HCT116 (cell line): Measurements from ENCODE around the gene RNASEL. TPM values are rescaled to one million over a fixed set of nuclear protein-coding genes. Genes with fewer than 3 reads are reported as not detected.

Experiments
- ATAC-seq: fragments of 200-7000 bp; cut with Tn5 transposase; 2 replicates; pipeline ENCODE4 v1.9.1; 2020; ENCODE audit warnings: mild to moderate bottlenecking, moderate library complexity
- BruUV-seq: library from RNA; stranded (reverse); fragments of 400-500 nt; replicated peaks from 2 replicates; lab custom pipeline; 2021; lab: Mats Ljungman, UMichigan
- CTCF ChIA-PET: fragments of 300-600 bp; sonication (Branson Sonifier 250); formaldehyde crosslinking; loops from one replicate; lab custom pipeline; 2021; ENCODE audit warnings: antibody characterized with exemption; lab: Charles Lee
- POLR2A ChIA-PET: fragments of 300-600, 350-600 bp; sonication (Branson Sonifier 250); formaldehyde crosslinking; loops from one replicate; lab custom pipeline; 2021; ENCODE audit warnings: antibody characterized with exemption; lab: Charles Lee
- RAD21 ChIA-PET, 2 experiments: fragments of 300-600 bp; sonication (Branson Sonifier 250); formaldehyde crosslinking; loops; one replicate each; lab custom pipeline; 2023; ENCODE audit warnings: low total read pairs in 2 of 2; ENCODE audit not compliant: uncharacterized antibody in 2 of 2, unreplicated experiment in 2 of 2, low non-redundant PET in 1 of 2; lab: Charles Lee
- DNase-seq: peaks from one replicate; pipeline ENCODE4 v3.0.0-alpha.2; 2010; ENCODE audit warnings: low read depth, low spot score
- H2AFZ ChIP-seq: fragments of 200-600 bp; shearing (Covaris generic), sonication (generic); 2 replicates; pipeline ENCODE4 v1.6.1; 2017; ENCODE audit warnings: low read depth, mixed run types, mixed read lengths, antibody characterized with exemption, low read length; ENCODE audit not compliant: poor library complexity, severe bottlenecking
- H3K27ac ChIP-seq: 2 replicates; pipeline ENCODE4 v1.5.1; 2012; ENCODE audit warnings: low read depth, low read length
- H3K27me3 ChIP-seq: fragments of 200-600 bp; sonication (generic); 2 replicates; pipeline ENCODE4 v1.6.1; 2016; ENCODE audit warnings: mixed run types, low read length, mixed read lengths; ENCODE audit not compliant: insufficient read depth
- H3K36me3 ChIP-seq, 2 experiments: fragments of 200-500 bp in 1 of 2; fragments of 200-600 bp in 1 of 2; sonication (Bioruptor generic) in 1 of 2; sonication (generic) in 1 of 2; 2 replicates each; pipeline versions ENCODE4 v1.5.1 to v1.6.1; 2014 to 2016; ENCODE audit warnings: low read length in 2 of 2, inconsistent platforms in 1 of 2, mixed read lengths in 1 of 2, mixed run types in 1 of 2; ENCODE audit not compliant: insufficient read depth in 2 of 2, control insufficient read depth in 1 of 2
- H3K4me1 ChIP-seq, 2 experiments: fragments of 200-600 bp in 1 of 2; sonication (generic) in 1 of 2; 2 replicates each; pipeline versions ENCODE4 v1.5.1 to v1.6.1; 2012 to 2017; ENCODE audit warnings: low read length in 2 of 2, inconsistent platforms in 1 of 2, mild to moderate bottlenecking in 1 of 2, mixed read lengths in 1 of 2, mixed run types in 1 of 2, moderate library complexity in 1 of 2; ENCODE audit not compliant: insufficient read depth in 2 of 2, control insufficient read depth in 1 of 2
- H3K4me2 ChIP-seq: fragments of 200-600 bp; sonication (generic); 2 replicates; pipeline ENCODE4 v1.6.1; 2017; ENCODE audit warnings: mixed run types, low read length, mixed read lengths
- H3K4me3 ChIP-seq, 2 experiments: fragments of 200-600 bp in 1 of 2; sonication (generic) in 1 of 2; replicated peaks in 1 of 2; 2 replicates each; pipeline ENCODE4 v1.5.1; 2011 to 2016; ENCODE audit warnings: low read length in 2 of 2, control low read depth in 1 of 2, low read depth in 1 of 2, mild to moderate bottlenecking in 1 of 2, mixed read lengths in 1 of 2, mixed run types in 1 of 2
- H3K79me2 ChIP-seq: fragments of 200-600 bp; sonication (generic); 2 replicates; pipeline ENCODE4 v1.6.1; 2017; ENCODE audit warnings: mild to moderate bottlenecking, mixed run types, low read length, moderate library complexity, mixed read lengths; ENCODE audit not compliant: insufficient read depth
- H3K9ac ChIP-seq: fragments of 200-600 bp; sonication (generic); 2 replicates; pipeline ENCODE4 v1.6.1; 2016; ENCODE audit warnings: low read length, mixed read lengths
- H3K9me2 ChIP-seq: fragments of 200-600 bp; sonication (generic), shearing (Covaris generic); 2 replicates; pipeline ENCODE4 v1.6.1; 2017; ENCODE audit warnings: mixed run types, mild to moderate bottlenecking, moderate library complexity; ENCODE audit not compliant: insufficient read depth
- H3K9me3 ChIP-seq, 2 experiments: fragments of 200-500 bp in 1 of 2; fragments of 200-600 bp in 1 of 2; sonication (Bioruptor generic) in 1 of 2; sonication (generic) in 1 of 2; 2 replicates each; pipeline ENCODE4 v1.6.1; 2014 to 2017; ENCODE audit warnings: low read length in 2 of 2, mixed read lengths in 2 of 2, inconsistent platforms in 1 of 2, low read depth in 1 of 2, mild to moderate bottlenecking in 1 of 2, mixed run types in 1 of 2, moderate library complexity in 1 of 2; ENCODE audit not compliant: control insufficient read depth in 1 of 2, insufficient read depth in 1 of 2
- H4K20me1 ChIP-seq: fragments of 200-600 bp; sonication (generic), shearing (Covaris generic); 2 replicates; pipeline ENCODE4 v1.6.1; 2017; ENCODE audit warnings: mixed run types, mild to moderate bottlenecking, moderate library complexity; ENCODE audit not compliant: insufficient read depth
- ATF3 ChIP-seq: IDR thresholded peaks from 2 replicates; pipeline ENCODE4 v1.6.1; 2012
- CBX3 ChIP-seq: IDR thresholded peaks from 2 replicates; pipeline ENCODE4 v1.6.1; 2012; ENCODE audit warnings: low read depth
- REST ChIP-seq: IDR thresholded peaks from 2 replicates; pipeline ENCODE4 v1.6.1; 2012; ENCODE audit warnings: low read depth
- SIN3A ChIP-seq: IDR thresholded peaks from 2 replicates; pipeline ENCODE4 v1.6.1; 2012; ENCODE audit warnings: low read depth
- intact Hi-C: fragments of 100-400 bp; cut with micrococcal nuclease; formaldehyde crosslinking; loops from 2 replicates; pipeline ENCODE4 v1.10.0; 2022
- total RNA-seq: library from RNA; stranded (reverse); gene quantifications from one replicate; pipeline ENCODE4 v1.2.1, GENCODE V29; 2021; ENCODE audit not compliant: unreplicated experiment

RNASEL gene
- total RNA-seq, 1 experiment from 2014 or later = 2.9 TPM

GRCh38 chr1:182560392-182560984, 28.6 kb downstream of the RNASEL start:
- H3K27me3 ChIP-seq = no peaks in the 10 kb centered on the region
- no peak overlapping the region for H3K27ac ChIP-seq
- ATAC-seq = no peak
- H3K9me2 ChIP-seq = no peaks in the 10 kb centered on the region
- H3K9me3 ChIP-seq = no peaks in the 10 kb centered on the region
- H3K9ac ChIP-seq = no peak overlapping the region
- ChIA-PET RAD21 (no interaction called here), POLR2A (no interaction called here), CTCF (no interaction called here)
- H2AFZ ChIP-seq = no peak overlapping the region
- no peaks in the 10 kb centered on the region for H3K36me3 ChIP-seq
- H3K4me1 ChIP-seq = no peaks in the 10 kb centered on the region
- TF ChIP-seq SIN3A (no peak), CBX3 (no peak)
- no peak for DNase-seq
- no peak overlapping the region for H3K4me2 ChIP-seq
- no TSS peak for BruUV-seq
- no peaks in the 10 kb centered on the region for H3K79me2 ChIP-seq
- intact Hi-C loops = no loop called here
- H4K20me1 ChIP-seq = no peaks in the 10 kb centered on the region
- no peak overlapping the region for H3K4me3 ChIP-seq

GRCh38 chr1:182556279-182556678, 32.8 kb downstream of the RNASEL start:
- no peak for DNase-seq
- no peaks in the 10 kb centered on the region for H3K4me1 ChIP-seq
- BruUV-seq = no TSS peak
- ChIA-PET CTCF (no interaction called here), RAD21 (no interaction called here), POLR2A (no interaction called here)
- no peak overlapping the region for H3K4me2 ChIP-seq
- H4K20me1 ChIP-seq = no peaks in the 10 kb centered on the region
- H3K9me3 ChIP-seq = no peaks in the 10 kb centered on the region
- no peak overlapping the region for H3K27ac ChIP-seq
- H3K9ac ChIP-seq = no peak overlapping the region
- no peaks in the 10 kb centered on the region for H3K36me3 ChIP-seq
- intact Hi-C loops = no loop called here
- H2AFZ ChIP-seq = no peak overlapping the region
- H3K79me2 ChIP-seq = no peaks in the 10 kb centered on the region
- ATAC-seq = no peak
- TF ChIP-seq ATF3 (no peak), REST (no peak)
- no peaks in the 10 kb centered on the region for H3K27me3 ChIP-seq
- no peak overlapping the region for H3K4me3 ChIP-seq
- H3K9me2 ChIP-seq = no peaks in the 10 kb centered on the region
